ENCODE results near the gene RNF175. TPM values are rescaled to one million over a fixed set of nuclear protein-coding genes. Genes with fewer than 3 reads are reported as not detected.

RNF175 gene
- total and polyA plus RNA-seq, 5 donors from 2014 or later = 2.1 to 17.3 (median 10.0) TPM

DNA sequence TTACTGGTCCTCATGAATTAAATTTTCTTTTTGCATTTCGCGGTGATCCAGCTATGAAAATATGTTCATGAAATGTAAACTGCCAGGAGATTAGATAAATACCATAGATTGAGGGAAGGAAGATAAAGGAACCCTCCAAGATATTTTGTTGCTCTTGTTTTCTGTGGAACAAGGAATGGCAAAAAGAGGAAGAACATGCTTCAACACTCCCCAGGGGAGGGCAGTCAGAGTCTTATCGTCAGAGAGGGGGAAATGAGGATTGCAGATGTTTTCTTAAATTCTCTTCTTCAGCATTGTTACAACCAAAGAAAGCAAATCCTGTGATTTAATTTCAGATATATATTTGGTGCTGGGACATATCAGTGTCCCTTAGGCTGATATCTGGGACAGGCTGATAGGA lies 38.6 kb upstream of the RNF175 start:
- Mint-ChIP-seq H3K9me3 (peaks cover 0 to 2% (median 0%) of the 10 kb centered on the region in 7 donors), H3K4me3 (no peak overlapping the region), H3K4me1 (peaks cover 0 to 5% (median 0%) of the 10 kb centered on the region in 4 donors), H3K27me3 (peaks cover 49% of the 10 kb centered on the region), H3K27ac (no peak overlapping the region), H3K36me3 (no peaks in the 10 kb centered on the region)
- Histone ChIP-seq H3K9me3 (ENCODE audit: control insufficient read depth in 2 of 2, low read length in 2 of 2) (no peaks in the 10 kb centered on the region), H3K4me3 (ENCODE audit: low read depth, low read length) (no peak overlapping the region), H3K27ac (ENCODE audit: insufficient read depth, low read length, poor library complexity, severe bottlenecking) (no peak overlapping the region), H3K4me1 (ENCODE audit: control insufficient read depth, insufficient read depth, low read length, poor library complexity, severe bottlenecking) (no peaks in the 10 kb centered on the region), H3K36me3 (ENCODE audit: control insufficient read depth, insufficient read depth, low read length) (no peaks in the 10 kb centered on the region), H3K27me3 (ENCODE audit: control insufficient read depth, insufficient read depth, low read length) (peaks cover 16% of the 10 kb centered on the region)
- no peak for ATAC-seq (ENCODE audit: low read depth in 2 of 2)
- DNase-seq = no peak

DNA sequence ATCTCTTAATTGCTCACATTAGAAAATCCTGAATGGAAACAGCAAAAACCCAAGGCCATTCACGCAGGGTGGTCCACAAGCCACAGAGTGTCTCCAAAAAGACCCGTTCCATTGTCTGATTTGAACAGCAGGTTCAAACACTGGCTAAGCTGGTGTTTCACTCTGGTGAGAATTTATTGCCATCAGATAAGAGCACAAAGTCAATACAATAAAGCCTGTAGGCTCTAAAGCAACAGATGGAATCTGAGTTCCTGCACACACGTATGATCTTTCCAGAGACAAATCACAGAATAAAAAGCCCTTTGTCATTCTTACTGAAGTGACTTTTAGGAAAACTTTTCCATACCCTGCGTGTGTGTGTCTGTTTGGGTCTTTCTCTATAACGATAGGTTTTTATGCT lies 34.2 kb upstream of the RNF175 start:
- H3K4me3 ChIP-seq (ENCODE audit: low read depth, low read length) = no peak overlapping the region
- no peak for ATAC-seq (ENCODE audit: low read depth in 2 of 2)
- no peak for DNase-seq
- Mint-ChIP-seq H3K9me3 (peaks cover 0 to 3% (median 0%) of the 10 kb centered on the region in 7 donors), H3K4me1 (peaks cover 5 to 36% (median 14%) of the 10 kb centered on the region in 4 donors), H3K27me3 (peaks cover 84% of the 10 kb centered on the region), H3K4me3 (no peak overlapping the region), H3K36me3 (no peaks in the 10 kb centered on the region), H3K27ac (no peak overlapping the region)
- no peaks in the 10 kb centered on the region for H3K9me3 ChIP-seq (ENCODE audit: control insufficient read depth in 2 of 2, low read length in 2 of 2)
- H3K4me1 ChIP-seq (ENCODE audit: control insufficient read depth, insufficient read depth, low read length, poor library complexity, severe bottlenecking) = peaks cover 36% of the 10 kb centered on the region
- no peaks in the 10 kb centered on the region for H3K36me3 ChIP-seq (ENCODE audit: control insufficient read depth, insufficient read depth, low read length)
- no peak overlapping the region for H3K27ac ChIP-seq (ENCODE audit: insufficient read depth, low read length, poor library complexity, severe bottlenecking)
- peaks cover 24% of the 10 kb centered on the region for H3K27me3 ChIP-seq (ENCODE audit: control insufficient read depth, insufficient read depth, low read length)

DNA sequence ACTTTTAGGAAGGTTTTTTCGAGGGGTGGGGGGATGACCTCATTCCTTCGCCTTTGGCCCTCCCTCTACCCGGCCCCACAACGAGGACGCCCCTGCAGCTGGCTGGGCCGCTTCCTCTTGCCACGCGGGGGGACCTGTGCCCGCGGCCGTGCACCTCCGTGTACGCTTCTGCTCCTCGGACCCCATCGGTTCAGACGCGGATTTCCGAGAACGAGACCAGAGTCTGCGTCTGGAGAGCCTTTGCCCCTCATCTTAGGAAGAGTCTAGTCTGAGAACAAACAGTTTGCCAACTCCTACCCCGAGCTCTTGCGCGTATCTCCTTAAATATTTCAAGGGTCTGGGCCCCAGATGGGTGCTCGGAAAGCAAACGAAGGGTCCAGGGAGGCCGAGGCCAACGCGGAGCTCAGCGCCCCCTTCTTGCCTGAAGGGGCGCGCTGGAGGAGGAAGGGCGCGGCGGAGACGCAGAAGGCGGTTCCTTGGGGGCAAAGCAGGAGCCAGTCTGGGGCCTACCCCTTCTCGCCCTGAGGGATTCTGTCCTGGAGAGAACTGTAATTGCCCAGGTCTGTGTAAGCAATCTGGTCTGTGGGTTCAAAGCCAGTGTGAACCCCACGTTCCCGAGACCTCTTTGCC lies 32.9 kb upstream of the RNF175 start:
- Histone ChIP-seq H3K27ac (ENCODE audit: insufficient read depth, low read length, poor library complexity, severe bottlenecking) (no peak overlapping the region), H3K4me1 (ENCODE audit: control insufficient read depth, insufficient read depth, low read length, poor library complexity, severe bottlenecking) (peaks cover 40% of the 10 kb centered on the region), H3K4me3 (ENCODE audit: low read depth, low read length) (no peak overlapping the region), H3K9me3 (ENCODE audit: control insufficient read depth in 2 of 2, low read length in 2 of 2) (no peaks in the 10 kb centered on the region), H3K36me3 (ENCODE audit: control insufficient read depth, insufficient read depth, low read length) (no peaks in the 10 kb centered on the region), H3K27me3 (ENCODE audit: control insufficient read depth, insufficient read depth, low read length) (peaks cover 23% of the 10 kb centered on the region)
- Mint-ChIP-seq H3K4me3 (peak overlapping the region in 2 of 4 donors; percentile 80 to 86), H3K36me3 (peaks cover under 1% of the 10 kb centered on the region), H3K9me3 (peaks cover 0 to 3% (median 0%) of the 10 kb centered on the region in 7 donors), H3K27ac (no peak overlapping the region), H3K27me3 (peaks cover 88% of the 10 kb centered on the region), H3K4me1 (peaks cover 5 to 46% (median 18%) of the 10 kb centered on the region in 4 donors)
- DNase-seq (no peak), ATAC-seq (ENCODE audit: low read depth in 2 of 2) (no peak)

DNA sequence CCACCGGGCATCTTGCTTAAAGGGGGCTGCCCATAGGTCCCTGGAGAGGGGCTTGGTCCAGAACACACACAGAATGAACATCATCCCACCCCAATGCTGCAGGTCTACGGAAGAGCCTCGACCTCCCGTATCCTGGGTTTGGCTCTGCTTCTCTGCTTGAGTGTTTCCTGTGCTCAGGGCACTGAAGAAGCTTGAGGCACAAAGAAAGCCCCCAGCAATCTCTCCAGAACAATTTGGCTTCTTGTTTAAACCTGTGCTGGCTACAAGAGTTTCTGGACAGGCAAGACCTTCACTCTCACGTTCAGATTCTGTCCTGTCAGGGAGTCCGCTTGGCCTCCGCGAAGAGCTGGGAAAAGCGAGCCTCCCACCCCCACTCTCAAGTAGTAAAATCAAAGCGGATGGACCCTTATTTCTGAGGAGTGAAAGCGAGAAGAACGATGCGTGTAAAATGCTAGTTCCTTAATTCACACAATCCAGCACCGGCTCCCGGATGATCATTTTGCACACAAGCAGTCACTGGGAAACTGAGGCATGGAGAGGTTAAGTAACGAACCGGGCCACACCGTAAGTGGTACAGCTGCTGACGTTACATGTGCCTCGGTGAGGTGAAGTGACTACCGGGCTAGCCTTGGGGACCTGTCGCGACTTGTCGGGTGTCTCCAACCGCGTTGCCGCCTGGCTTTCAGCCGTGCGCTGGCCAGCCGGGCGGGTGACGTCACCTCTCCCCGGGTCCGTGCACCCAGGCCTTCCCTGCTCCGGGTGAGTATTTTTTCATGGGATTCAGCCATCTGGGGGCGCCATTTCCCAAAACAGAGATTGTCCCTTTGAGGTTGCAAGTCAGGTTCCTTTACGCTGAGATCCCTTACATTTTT lies 32.2 kb upstream of the RNF175 start:
- Histone ChIP-seq H3K27ac (ENCODE audit: insufficient read depth, low read length, poor library complexity, severe bottlenecking) (no peak overlapping the region), H3K9me3 (ENCODE audit: control insufficient read depth in 2 of 2, low read length in 2 of 2) (no peaks in the 10 kb centered on the region), H3K4me1 (ENCODE audit: control insufficient read depth, insufficient read depth, low read length, poor library complexity, severe bottlenecking) (peaks cover 40% of the 10 kb centered on the region), H3K4me3 (ENCODE audit: low read depth, low read length) (no peak overlapping the region), H3K36me3 (ENCODE audit: control insufficient read depth, insufficient read depth, low read length) (no peaks in the 10 kb centered on the region), H3K27me3 (ENCODE audit: control insufficient read depth, insufficient read depth, low read length) (peaks cover 26% of the 10 kb centered on the region)
- Mint-ChIP-seq H3K4me1 (peaks cover 5 to 50% (median 18%) of the 10 kb centered on the region in 4 donors), H3K4me3 (peak overlapping the region; percentile 71 to 86 (median 82)), H3K27me3 (peaks cover 90% of the 10 kb centered on the region), H3K9me3 (peaks cover 0 to 5% (median 0%) of the 10 kb centered on the region in 7 donors), H3K27ac (no peak overlapping the region), H3K36me3 (peaks cover 4% of the 10 kb centered on the region)
- DNase-seq (peak in 2 of 3 donors; percentile 4 to 17), ATAC-seq (ENCODE audit: low read depth in 2 of 2) (no peak)

DNA sequence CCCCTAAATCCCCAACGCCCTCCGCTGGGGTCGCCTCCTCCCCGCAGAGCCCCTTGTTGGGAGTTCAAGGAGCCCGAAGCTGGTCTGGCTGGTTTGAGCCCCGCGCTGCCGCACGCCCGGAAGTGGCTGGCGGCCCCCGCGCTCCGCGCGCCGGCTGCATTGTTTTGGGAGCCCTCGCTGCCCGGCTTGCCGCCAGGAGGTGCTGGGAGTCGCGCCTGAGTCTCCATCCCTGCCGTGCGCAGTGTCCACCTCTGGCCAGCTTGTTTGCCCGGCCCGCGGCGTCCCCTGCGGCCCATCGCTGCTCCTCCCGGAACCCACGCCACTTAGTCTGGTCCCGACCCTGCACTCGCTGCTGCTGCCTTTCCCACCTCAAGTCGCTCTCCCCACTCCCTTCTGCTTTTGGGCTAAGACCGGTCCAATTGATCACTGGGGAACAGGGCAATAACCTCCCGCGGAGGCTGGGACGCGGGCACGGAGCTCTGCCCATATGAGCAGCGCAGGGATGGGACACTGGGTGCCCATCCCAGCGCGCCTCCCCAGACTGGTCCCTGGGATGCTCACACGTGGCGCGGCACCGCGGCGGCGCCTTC lies 31.2 kb upstream of the RNF175 start:
- Histone ChIP-seq H3K27me3 (ENCODE audit: control insufficient read depth, insufficient read depth, low read length) (peaks cover 32% of the 10 kb centered on the region), H3K4me1 (ENCODE audit: control insufficient read depth, insufficient read depth, low read length, poor library complexity, severe bottlenecking) (peaks cover 40% of the 10 kb centered on the region), H3K36me3 (ENCODE audit: control insufficient read depth, insufficient read depth, low read length) (no peaks in the 10 kb centered on the region), H3K4me3 (ENCODE audit: low read depth, low read length) (no peak overlapping the region), H3K27ac (ENCODE audit: insufficient read depth, low read length, poor library complexity, severe bottlenecking) (no peak overlapping the region), H3K9me3 (ENCODE audit: control insufficient read depth in 2 of 2, low read length in 2 of 2) (no peaks in the 10 kb centered on the region)
- DNase-seq (peak in 2 of 3 donors; percentile 13 to 45), ATAC-seq (ENCODE audit: low read depth in 2 of 2) (no peak)
- Mint-ChIP-seq H3K36me3 (peaks cover 4% of the 10 kb centered on the region), H3K27ac (peak overlapping the region in 1 of 3 donors; percentile 71), H3K4me3 (peak overlapping the region; percentile 71 to 88 (median 83)), H3K27me3 (peaks cover 93% of the 10 kb centered on the region), H3K9me3 (peaks cover 0 to 5% (median 0%) of the 10 kb centered on the region in 7 donors), H3K4me1 (peaks cover 5 to 50% (median 18%) of the 10 kb centered on the region in 4 donors)

DNA sequence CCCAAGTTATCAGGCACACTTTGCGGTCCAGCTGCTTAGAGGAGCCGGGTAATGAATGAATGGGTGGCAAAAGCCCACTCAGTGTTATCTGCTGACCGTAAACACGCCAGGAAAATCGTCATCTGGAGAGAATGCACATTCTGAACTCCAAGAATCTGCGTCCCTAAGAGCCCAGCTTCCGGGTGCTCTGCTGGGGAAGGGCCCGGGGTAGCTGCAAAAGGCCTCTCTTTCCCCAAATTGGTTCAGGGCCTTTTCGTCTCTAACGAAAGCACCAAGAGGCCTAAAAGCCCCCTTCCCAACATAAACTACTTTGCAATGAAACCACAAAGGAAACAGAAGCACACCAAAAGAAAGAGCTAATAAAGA lies 30.7 kb upstream of the RNF175 start:
- Histone ChIP-seq H3K27ac (ENCODE audit: insufficient read depth, low read length, poor library complexity, severe bottlenecking) (no peak overlapping the region), H3K27me3 (ENCODE audit: control insufficient read depth, insufficient read depth, low read length) (peaks cover 36% of the 10 kb centered on the region), H3K4me3 (ENCODE audit: low read depth, low read length) (no peak overlapping the region), H3K36me3 (ENCODE audit: control insufficient read depth, insufficient read depth, low read length) (no peaks in the 10 kb centered on the region), H3K9me3 (ENCODE audit: control insufficient read depth in 2 of 2, low read length in 2 of 2) (no peaks in the 10 kb centered on the region), H3K4me1 (ENCODE audit: control insufficient read depth, insufficient read depth, low read length, poor library complexity, severe bottlenecking) (peaks cover 40% of the 10 kb centered on the region)
- Mint-ChIP-seq H3K4me1 (peaks cover 5 to 50% (median 21%) of the 10 kb centered on the region in 4 donors), H3K27me3 (peaks cover 93% of the 10 kb centered on the region), H3K27ac (no peak overlapping the region), H3K9me3 (peaks cover 0 to 5% (median 0%) of the 10 kb centered on the region in 7 donors), H3K4me3 (peak overlapping the region in 2 of 4 donors; percentile 50 to 67), H3K36me3 (peaks cover 4% of the 10 kb centered on the region)
- DNase-seq (no peak), ATAC-seq (ENCODE audit: low read depth in 2 of 2) (no peak)

DNA sequence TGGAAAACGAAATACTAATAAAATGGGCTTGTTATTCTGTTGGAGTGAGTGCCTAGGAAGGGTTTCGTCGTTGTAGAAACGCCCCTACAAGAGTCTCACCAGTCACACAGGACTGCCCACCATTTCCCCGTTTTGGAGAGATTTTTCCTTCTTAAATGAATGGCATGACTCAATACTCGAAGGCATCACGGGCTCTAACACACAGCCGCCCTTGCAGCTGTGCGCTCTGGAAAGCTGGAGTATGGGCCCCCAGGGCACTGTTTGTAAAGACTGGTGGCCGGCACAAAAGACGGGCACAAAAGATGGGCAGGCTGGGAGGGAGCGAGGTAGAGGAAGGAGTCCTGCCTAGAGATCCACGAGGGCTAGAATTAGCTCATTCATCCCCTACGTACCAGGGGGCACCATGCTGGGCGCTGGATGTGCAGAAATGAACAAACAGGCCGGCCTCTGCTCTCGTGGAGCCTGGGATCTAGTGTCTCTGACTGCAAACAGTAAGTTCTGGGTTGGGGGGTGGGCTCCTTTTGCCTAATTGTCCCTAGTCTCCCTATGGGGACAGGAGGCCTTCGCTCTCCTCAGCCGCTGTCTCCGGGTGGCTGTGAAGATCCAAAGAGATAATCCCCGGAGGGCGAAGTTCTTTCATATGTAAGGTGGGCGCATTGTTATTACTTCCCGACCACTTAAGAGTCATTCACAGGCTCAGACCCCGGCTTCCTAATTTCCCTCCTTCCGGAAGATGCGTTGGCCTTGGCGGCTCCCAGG lies 30.1 kb upstream of the RNF175 start:
- no peaks in the 10 kb centered on the region for H3K9me3 ChIP-seq (ENCODE audit: control insufficient read depth in 2 of 2, low read length in 2 of 2)
- Mint-ChIP-seq H3K27me3 (peaks cover 93% of the 10 kb centered on the region), H3K4me3 (peak overlapping the region in 3 of 4 donors; percentile 50 to 68 (median 67)), H3K4me1 (peaks cover 5 to 50% (median 21%) of the 10 kb centered on the region in 4 donors), H3K9me3 (peaks cover 0 to 5% (median 0%) of the 10 kb centered on the region in 7 donors), H3K27ac (no peak overlapping the region), H3K36me3 (peaks cover 4% of the 10 kb centered on the region)
- ATAC-seq (ENCODE audit: low read depth in 2 of 2) (no peak), DNase-seq (peak in 1 of 3 donors; percentile 13)
- peaks cover 36% of the 10 kb centered on the region for H3K27me3 ChIP-seq (ENCODE audit: control insufficient read depth, insufficient read depth, low read length)
- H3K4me1 ChIP-seq (ENCODE audit: control insufficient read depth, insufficient read depth, low read length, poor library complexity, severe bottlenecking) = peaks cover 40% of the 10 kb centered on the region
- no peak overlapping the region for H3K27ac ChIP-seq (ENCODE audit: insufficient read depth, low read length, poor library complexity, severe bottlenecking)
- no peaks in the 10 kb centered on the region for H3K36me3 ChIP-seq (ENCODE audit: control insufficient read depth, insufficient read depth, low read length)
- H3K4me3 ChIP-seq (ENCODE audit: low read depth, low read length) = no peak overlapping the region
